Measurements from ENCODE around the gene RAD51B. TPM values are rescaled to one million over a fixed set of nuclear protein-coding genes. Genes with fewer than 3 reads are reported as not detected.

The RAD51B gene
- total RNA-seq, 2 donors from 2014 or later, result 22.8 to 33.8 TPM

DNA sequence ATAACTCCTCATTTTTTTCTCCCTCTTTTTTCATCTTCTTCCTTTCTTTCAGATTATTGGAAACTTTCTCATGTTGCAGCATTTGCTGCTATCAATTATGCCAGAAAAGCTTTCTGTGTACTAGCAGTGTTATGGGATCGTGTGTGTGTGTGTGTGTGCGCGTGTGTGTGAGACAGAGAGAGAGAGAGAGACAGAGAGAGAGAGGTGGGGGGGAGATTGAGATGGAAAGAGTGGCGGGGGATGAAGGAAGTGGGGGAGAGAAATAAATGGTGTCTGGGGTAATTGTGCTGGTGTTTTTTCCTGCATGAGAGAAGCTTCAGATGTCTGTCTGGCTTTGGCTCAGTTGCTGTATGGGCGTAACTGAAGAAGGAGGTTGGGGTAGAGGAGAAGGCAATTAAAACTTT lies 268.9 kb downstream of the RAD51B start:
- Mint-ChIP-seq H3K4me1 (peaks cover 13% of the 10 kb centered on the region), H3K4me3 (no peak overlapping the region), H3K27ac (no peak overlapping the region), H3K36me3 (ENCODE audit: low read depth) (no peaks in the 10 kb centered on the region), H3K9me3 (peaks cover 8% of the 10 kb centered on the region), H3K27me3 (ENCODE audit: insufficient read depth) (no peaks in the 10 kb centered on the region)
- H3K36me3 ChIP-seq (ENCODE audit: control insufficient read depth, insufficient read depth, low read length), result no peaks in the 10 kb centered on the region
- H3K4me3 ChIP-seq (ENCODE audit: low read length), result no peak overlapping the region
- H3K27me3 ChIP-seq (ENCODE audit: control insufficient read depth, insufficient read depth, low read length, poor library complexity, severe bottlenecking), result no peaks in the 10 kb centered on the region
- H3K9me3 ChIP-seq (ENCODE audit: control insufficient read depth, low read length), result no peaks in the 10 kb centered on the region
- no peak for DNase-seq
- peak overlapping the region; percentile 87 for H3K27ac ChIP-seq (ENCODE audit: low read depth, low read length)
- H3K4me1 ChIP-seq (ENCODE audit: control insufficient read depth, insufficient read depth, low read length), result no peaks in the 10 kb centered on the region
- TF ChIP-seq, protein P1, sequence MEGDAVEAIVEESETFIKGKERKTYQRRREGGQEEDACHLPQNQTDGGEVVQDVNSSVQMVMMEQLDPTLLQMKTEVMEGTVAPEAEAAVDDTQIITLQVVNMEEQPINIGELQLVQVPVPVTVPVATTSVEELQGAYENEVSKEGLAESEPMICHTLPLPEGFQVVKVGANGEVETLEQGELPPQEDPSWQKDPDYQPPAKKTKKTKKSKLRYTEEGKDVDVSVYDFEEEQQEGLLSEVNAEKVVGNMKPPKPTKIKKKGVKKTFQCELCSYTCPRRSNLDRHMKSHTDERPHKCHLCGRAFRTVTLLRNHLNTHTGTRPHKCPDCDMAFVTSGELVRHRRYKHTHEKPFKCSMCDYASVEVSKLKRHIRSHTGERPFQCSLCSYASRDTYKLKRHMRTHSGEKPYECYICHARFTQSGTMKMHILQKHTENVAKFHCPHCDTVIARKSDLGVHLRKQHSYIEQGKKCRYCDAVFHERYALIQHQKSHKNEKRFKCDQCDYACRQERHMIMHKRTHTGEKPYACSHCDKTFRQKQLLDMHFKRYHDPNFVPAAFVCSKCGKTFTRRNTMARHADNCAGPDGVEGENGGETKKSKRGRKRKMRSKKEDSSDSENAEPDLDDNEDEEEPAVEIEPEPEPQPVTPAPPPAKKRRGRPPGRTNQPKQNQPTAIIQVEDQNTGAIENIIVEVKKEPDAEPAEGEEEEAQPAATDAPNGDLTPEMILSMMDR (conservative IDR thresholded peaks at IDR 0.05), result no peak
- WGBS, 2 experiments (ENCODE audit: insufficient coverage in 1 of 2, insufficient read length in 1 of 2), result 86% methylated on average over 5 of the region's 5 CpGs; no CpG with 5 or more reads in 1 of the 2 experiments
- no peak overlapping the region for H3K9ac ChIP-seq (ENCODE audit: extremely low read depth, low read length, poor library complexity, severe bottlenecking)

DNA sequence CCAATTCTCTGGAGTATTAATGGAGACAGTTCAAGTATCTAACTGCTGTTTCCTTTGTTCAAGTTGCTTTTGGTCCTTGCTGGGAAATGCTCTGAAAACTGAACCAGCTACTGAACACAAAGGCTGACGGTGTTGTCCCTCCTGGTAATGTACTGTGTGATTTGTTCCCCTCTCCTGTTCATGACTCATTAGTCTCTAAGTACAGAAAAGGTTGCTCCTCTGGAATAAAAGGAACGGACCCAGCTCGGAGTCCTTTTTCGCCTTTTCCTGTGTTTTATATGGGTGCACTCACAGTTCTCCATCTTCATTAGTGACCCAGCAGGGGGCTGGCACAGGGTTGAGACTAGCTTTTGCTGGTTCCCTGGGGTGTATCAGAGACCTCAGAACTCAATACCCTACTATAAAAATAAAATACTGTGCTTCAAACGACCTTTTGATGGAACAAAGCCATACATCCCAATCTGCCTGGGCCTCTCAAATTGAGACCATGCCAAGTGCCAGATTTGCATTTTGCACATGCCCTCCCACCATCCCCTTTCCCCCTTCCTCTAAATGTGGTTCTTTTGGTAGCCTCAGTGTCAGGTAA lies 269.7 kb downstream of the RAD51B start:
- Mint-ChIP-seq H3K4me1 (peaks cover 13% of the 10 kb centered on the region), H3K27me3 (ENCODE audit: insufficient read depth) (no peaks in the 10 kb centered on the region), H3K4me3 (no peak overlapping the region), H3K36me3 (ENCODE audit: low read depth) (no peaks in the 10 kb centered on the region), H3K27ac (no peak overlapping the region), H3K9me3 (peaks cover 8% of the 10 kb centered on the region)
- Histone ChIP-seq H3K36me3 (ENCODE audit: control insufficient read depth, insufficient read depth, low read length) (no peaks in the 10 kb centered on the region), H3K9ac (ENCODE audit: extremely low read depth, low read length, poor library complexity, severe bottlenecking) (no peak overlapping the region), H3K27ac (ENCODE audit: low read depth, low read length) (peak overlapping the region; percentile 87), H3K9me3 (ENCODE audit: control insufficient read depth, low read length) (no peaks in the 10 kb centered on the region), H3K27me3 (ENCODE audit: control insufficient read depth, insufficient read depth, low read length, poor library complexity, severe bottlenecking) (no peaks in the 10 kb centered on the region), H3K4me3 (ENCODE audit: low read length) (no peak overlapping the region), H3K4me1 (ENCODE audit: control insufficient read depth, insufficient read depth, low read length) (no peaks in the 10 kb centered on the region)
- WGBS, 2 experiments (ENCODE audit: insufficient coverage in 1 of 2, insufficient read length in 1 of 2), result 70 to 87% methylated on average over 4 to 5 of the region's 5 CpGs
- DNase-seq, result no peak
- TF ChIP-seq, protein P1 (conservative IDR thresholded peaks at IDR 0.05), result no peak

DNA sequence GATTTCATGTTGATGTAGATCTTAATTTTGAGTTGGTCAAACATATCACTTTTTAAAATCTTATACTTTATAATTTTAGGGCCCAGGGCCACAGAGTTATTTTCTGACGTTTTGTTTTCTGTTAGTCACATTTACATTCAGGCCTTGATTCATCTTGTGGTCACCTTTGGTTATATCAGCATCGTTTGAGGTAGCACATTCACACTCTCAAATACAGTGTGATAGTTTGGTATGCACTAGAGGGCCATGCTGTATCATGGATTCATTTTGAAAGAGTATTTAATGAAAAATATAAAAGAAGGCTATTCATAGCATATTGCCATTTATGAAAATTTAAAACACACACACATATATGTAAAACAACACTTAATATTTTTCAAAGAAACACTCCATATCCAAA lies 274.6 kb downstream of the RAD51B start:
- Histone ChIP-seq H3K9me3 (ENCODE audit: control insufficient read depth, low read length) (peaks cover 13% of the 10 kb centered on the region), H3K27ac (ENCODE audit: low read depth, low read length) (no peak overlapping the region), H3K4me3 (ENCODE audit: low read length) (no peak overlapping the region), H3K4me1 (ENCODE audit: control insufficient read depth, insufficient read depth, low read length) (no peaks in the 10 kb centered on the region), H3K27me3 (ENCODE audit: control insufficient read depth, insufficient read depth, low read length, poor library complexity, severe bottlenecking) (no peaks in the 10 kb centered on the region), H3K9ac (ENCODE audit: extremely low read depth, low read length, poor library complexity, severe bottlenecking) (no peak overlapping the region), H3K36me3 (ENCODE audit: control insufficient read depth, insufficient read depth, low read length) (no peaks in the 10 kb centered on the region)
- H3K4me3 Mint-ChIP-seq, result no peak overlapping the region
- peaks cover 8% of the 10 kb centered on the region for H3K36me3 Mint-ChIP-seq (ENCODE audit: low read depth)
- WGBS, 2 experiments (ENCODE audit: insufficient coverage in 1 of 2, insufficient read length in 1 of 2), result 80% methylated on average over 2 of the region's 2 CpGs; no CpG with 5 or more reads in 1 of the 2 experiments
- peaks cover 8% of the 10 kb centered on the region for H3K4me1 Mint-ChIP-seq
- TF ChIP-seq, protein P1 (conservative IDR thresholded peaks at IDR 0.05), result no peak
- no peak overlapping the region for H3K27ac Mint-ChIP-seq
- no peak for DNase-seq
- peaks cover 24% of the 10 kb centered on the region for H3K9me3 Mint-ChIP-seq
- H3K27me3 Mint-ChIP-seq (ENCODE audit: insufficient read depth), result peaks cover 2% of the 10 kb centered on the region

All from endodermal cell (in vitro differentiated cells).